Peyer's patch (tissue), 4 donors: ENCODE results near the gene DAB1.

Source experiments
- POLR2A ChIP-seq, 2 donors: fragments of 450-650 bp; IDR thresholded peaks; one replicate each; pipeline ENCODE4 v1.5.1; 2017; ENCODE audit warnings: antibody characterized with exemption in 2 of 2, mild to moderate bottlenecking in 2 of 2, moderate library complexity in 2 of 2
- TF ChIP-seq, protein P1 (sequence below), 6 experiments: fragments of 450-650 bp in 4 of 6; fragments of 200-600 bp in 2 of 6; sonication (generic) in 1 of 6; IDR thresholded peaks; one replicate each; pipeline ENCODE4 v1.5.1; 2017 to 2019; ENCODE audit warnings: antibody characterized with exemption in 6 of 6, mild to moderate bottlenecking in 3 of 6, moderate library complexity in 1 of 6

DNA sequence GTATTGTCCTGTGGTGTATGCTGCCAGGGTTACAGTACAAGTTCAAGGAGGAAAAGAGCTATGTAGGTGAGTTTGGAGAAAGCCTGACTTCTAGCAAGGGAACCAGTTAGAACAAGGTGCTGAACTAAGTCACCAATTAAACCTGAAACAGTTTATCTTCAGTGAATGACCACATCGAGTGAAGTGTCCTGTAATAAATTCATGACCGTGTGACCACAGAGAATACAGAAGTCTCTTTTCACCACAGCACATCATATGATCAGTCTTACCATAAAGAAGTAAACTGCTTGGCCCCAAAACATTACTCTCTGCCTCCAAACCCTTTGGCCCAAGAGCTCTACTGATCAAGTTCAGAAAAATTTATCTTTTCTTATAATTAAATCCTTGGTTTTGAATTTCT, 141.4 kb downstream of the DAB1 start:
- TF ChIP-seq, protein P1, sequence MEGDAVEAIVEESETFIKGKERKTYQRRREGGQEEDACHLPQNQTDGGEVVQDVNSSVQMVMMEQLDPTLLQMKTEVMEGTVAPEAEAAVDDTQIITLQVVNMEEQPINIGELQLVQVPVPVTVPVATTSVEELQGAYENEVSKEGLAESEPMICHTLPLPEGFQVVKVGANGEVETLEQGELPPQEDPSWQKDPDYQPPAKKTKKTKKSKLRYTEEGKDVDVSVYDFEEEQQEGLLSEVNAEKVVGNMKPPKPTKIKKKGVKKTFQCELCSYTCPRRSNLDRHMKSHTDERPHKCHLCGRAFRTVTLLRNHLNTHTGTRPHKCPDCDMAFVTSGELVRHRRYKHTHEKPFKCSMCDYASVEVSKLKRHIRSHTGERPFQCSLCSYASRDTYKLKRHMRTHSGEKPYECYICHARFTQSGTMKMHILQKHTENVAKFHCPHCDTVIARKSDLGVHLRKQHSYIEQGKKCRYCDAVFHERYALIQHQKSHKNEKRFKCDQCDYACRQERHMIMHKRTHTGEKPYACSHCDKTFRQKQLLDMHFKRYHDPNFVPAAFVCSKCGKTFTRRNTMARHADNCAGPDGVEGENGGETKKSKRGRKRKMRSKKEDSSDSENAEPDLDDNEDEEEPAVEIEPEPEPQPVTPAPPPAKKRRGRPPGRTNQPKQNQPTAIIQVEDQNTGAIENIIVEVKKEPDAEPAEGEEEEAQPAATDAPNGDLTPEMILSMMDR (IDR thresholded peaks at IDR 0.05) = no peak
- no peak for TF ChIP-seq POLR2A (IDR thresholded peaks at IDR 0.05)
